Measurements from ENCODE around the gene NUDT4. TPM values are rescaled to one million over a fixed set of nuclear protein-coding genes. Genes with fewer than 3 reads are reported as not detected.
A peak's percentile ranks its signal among the peaks of the same experiment; 100 is the strongest.

NUDT4 gene
- total and polyA plus RNA-seq, 2 of the 13 experiments (the other 11 are each of a cell fraction or from before 2014, with no cell fraction given) = 37.3 to 70.1 TPM

DNA sequence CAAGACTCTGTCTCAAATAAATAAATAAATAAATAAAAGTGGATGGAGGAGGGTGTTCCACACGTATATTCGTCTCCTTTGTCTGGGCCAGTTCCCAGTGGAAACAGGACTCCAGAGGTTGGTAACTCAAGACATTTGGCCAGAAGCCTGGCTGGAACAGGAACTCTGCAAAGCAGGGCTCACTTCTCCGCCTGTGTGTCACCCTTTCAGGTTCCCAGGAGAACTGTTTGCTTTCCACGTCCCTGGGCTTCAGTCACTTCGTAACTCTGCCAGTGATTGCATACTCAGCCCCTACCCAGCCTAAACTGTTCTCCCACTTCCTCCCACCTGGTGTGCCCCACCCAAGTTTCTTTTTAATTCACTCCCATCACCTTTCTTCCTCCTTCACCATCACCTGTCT is 71.1 kb downstream of the NUDT4 start (continued):
- TF ChIP-seq RNF2 (conservative IDR thresholded peaks at IDR 0.05; ENCODE audit: low read depth) (no peak), ELF3 (CRISPR knock-in tag; IDR thresholded peaks at IDR 0.05) (0 out of 2 replicates have a peak, but pooled peaks have one; percentile 12), SCMH1 (CRISPR knock-in tag; IDR thresholded peaks at IDR 0.05; ENCODE audit: borderline replicate concordance) (no peak), ZNF230 (CRISPR knock-in tag; IDR thresholded peaks at IDR 0.05) (0 out of 2 replicates have a peak, but pooled peaks have one; percentile 48), SMC3 (IDR thresholded peaks at IDR 0.05; ENCODE audit: low read length) (no peak), NPAS2 (CRISPR knock-in tag; IDR thresholded peaks at IDR 0.05; ENCODE audit: borderline replicate concordance) (no peak), ZNF530 (CRISPR knock-in tag; IDR thresholded peaks at IDR 0.05; ENCODE audit: low read depth) (no peak), ZNF207 (IDR thresholded peaks at IDR 0.05; ENCODE audit: borderline replicate concordance) (no peak), GABPB1 (CRISPR knock-in tag; IDR thresholded peaks at IDR 0.05) (0 out of 2 replicates have a peak, but pooled peaks have one; percentile 21), MED1 (CRISPR knock-in tag; IDR thresholded peaks at IDR 0.05) (peak; percentile 67), MEF2D (CRISPR knock-in tag; IDR thresholded peaks at IDR 0.05) (no peak), MIXL1 (CRISPR knock-in tag; IDR thresholded peaks at IDR 0.05) (0 out of 2 replicates have a peak, but pooled peaks have one; percentile 35)

DNA sequence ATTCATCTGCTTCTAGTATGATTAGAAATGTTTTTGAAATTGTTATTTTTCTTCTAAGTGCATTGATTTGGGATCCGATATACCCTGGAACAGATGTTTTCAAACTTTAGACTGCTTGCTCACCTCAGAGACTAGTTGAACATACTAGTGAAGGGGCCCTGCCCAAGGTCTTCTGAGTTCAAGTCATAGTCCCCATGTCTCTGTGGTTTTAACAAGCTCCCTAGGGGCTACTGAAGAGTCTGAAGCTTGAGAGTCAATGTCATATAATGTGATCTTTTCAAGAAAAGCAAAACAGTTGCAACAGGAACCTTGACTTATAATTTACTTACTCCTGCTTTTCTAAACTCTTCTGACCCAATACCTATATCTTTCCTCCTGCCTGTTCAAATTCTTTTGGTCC is 71.6 kb downstream of the NUDT4 start:
- peak overlapping the region; percentile 53 for H3K27ac ChIP-seq (ENCODE audit: extremely low read length, insufficient read depth, low read length)
- intact Hi-C loops (cut with micrococcal nuclease; ENCODE audit: unreplicated experiment) = no loop called here
- peak; percentile 21; the same call in 1 of the 3 replicates for ATAC-seq

More for the DNA sequence above, 71.6 kb downstream of the NUDT4 start:
- in situ Hi-C loops (cut with HindIII; ENCODE audit: extremely low pct_ligation_motif_present, low pct_unique_long_range_greater_than_20kb) = no loop called here
- no peak for TF ChIP-seq ZNF878 (CRISPR knock-in tag; IDR thresholded peaks at IDR 0.05)
- TF ChIP-seq, protein P1, sequence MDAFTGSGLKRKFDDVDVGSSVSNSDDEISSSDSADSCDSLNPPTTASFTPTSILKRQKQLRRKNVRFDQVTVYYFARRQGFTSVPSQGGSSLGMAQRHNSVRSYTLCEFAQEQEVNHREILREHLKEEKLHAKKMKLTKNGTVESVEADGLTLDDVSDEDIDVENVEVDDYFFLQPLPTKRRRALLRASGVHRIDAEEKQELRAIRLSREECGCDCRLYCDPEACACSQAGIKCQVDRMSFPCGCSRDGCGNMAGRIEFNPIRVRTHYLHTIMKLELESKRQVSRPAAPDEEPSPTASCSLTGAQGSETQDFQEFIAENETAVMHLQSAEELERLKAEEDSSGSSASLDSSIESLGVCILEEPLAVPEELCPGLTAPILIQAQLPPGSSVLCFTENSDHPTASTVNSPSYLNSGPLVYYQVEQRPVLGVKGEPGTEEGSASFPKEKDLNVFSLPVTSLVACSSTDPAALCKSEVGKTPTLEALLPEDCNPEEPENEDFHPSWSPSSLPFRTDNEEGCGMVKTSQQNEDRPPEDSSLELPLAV (CRISPR knock-in tag; conservative IDR thresholded peaks at IDR 0.05; ENCODE audit: low read depth) = no peak
- 0 out of 2 replicates have a peak, but pooled peaks have one; percentile 19 for TF ChIP-seq ZFP82 (CRISPR knock-in tag; IDR thresholded peaks at IDR 0.05; ENCODE audit: borderline replicate concordance)
- TF ChIP-seq, protein P2, sequence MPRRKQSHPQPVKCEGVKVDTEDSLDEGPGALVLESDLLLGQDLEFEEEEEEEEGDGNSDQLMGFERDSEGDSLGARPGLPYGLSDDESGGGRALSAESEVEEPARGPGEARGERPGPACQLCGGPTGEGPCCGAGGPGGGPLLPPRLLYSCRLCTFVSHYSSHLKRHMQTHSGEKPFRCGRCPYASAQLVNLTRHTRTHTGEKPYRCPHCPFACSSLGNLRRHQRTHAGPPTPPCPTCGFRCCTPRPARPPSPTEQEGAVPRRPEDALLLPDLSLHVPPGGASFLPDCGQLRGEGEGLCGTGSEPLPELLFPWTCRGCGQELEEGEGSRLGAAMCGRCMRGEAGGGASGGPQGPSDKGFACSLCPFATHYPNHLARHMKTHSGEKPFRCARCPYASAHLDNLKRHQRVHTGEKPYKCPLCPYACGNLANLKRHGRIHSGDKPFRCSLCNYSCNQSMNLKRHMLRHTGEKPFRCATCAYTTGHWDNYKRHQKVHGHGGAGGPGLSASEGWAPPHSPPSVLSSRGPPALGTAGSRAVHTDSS (CRISPR knock-in tag; conservative IDR thresholded peaks at IDR 0.05) = no peak
- no peak for TF ChIP-seq NFATC3 (CRISPR knock-in tag; IDR thresholded peaks at IDR 0.05)
- no peak for TF ChIP-seq SNAI1 (CRISPR knock-in tag; IDR thresholded peaks at IDR 0.05; ENCODE audit: borderline replicate concordance)
- Histone ChIP-seq H3K4me3 (replicated peaks in 1 of 3; ENCODE audit: insufficient read depth in 1 of 3, low read depth in 2 of 3, low read length in 3 of 3) (no peak overlapping the region), H3K9ac (ENCODE audit: insufficient read depth, low read depth, low read length) (no peak overlapping the region), H3K9me3 (ENCODE audit: low read length) (no peaks in the 10 kb centered on the region), H2AFZ (ENCODE audit: low read length) (no peak overlapping the region), H3K27me3 (ENCODE audit: control insufficient read depth in 1 of 2, insufficient read depth in 2 of 2, low read length in 2 of 2) (no peaks in the 10 kb centered on the region), H4K20me1 (ENCODE audit: insufficient read depth, low read length) (no peaks in the 10 kb centered on the region), H3K4me2 (ENCODE audit: low read depth, low read length) (peak overlapping the region; percentile 37), H3K4me1 (ENCODE audit: insufficient read depth, low read length) (peaks cover 76% of the 10 kb centered on the region), H3K79me2 (ENCODE audit: insufficient read depth, low read length) (no peaks in the 10 kb centered on the region), H3K36me3 (replicated peaks in 1 of 2; ENCODE audit: control insufficient read depth in 1 of 2, insufficient read depth in 2 of 2, low read length in 2 of 2) (no peaks in the 10 kb centered on the region)
- no peak for FAIRE-seq
- no peak for DNase-seq (ENCODE audit: low spot score)
- ChIA-PET CTCF (ENCODE audit: low intra/inter-chr PET ratio, low total read pairs) (no interaction called here), POLR2A (no interaction called here)
- 40% methylated on average over 1 of the region's 1 CpG for WGBS (ENCODE audit: low lambda C conversion rate)
- BruUV-seq (replicated peaks) = no TSS peak

Measured in HepG2 (cell line).